Uterus (tissue), 2 donors: ENCODE results near the gene TCF4.

Experiments used
- CTCF ChIP-seq, 4 experiments: fragments of 200-600 bp in 2 of 4; fragments of 450-650 bp in 2 of 4; sonication (generic) in 2 of 4; IDR thresholded peaks; one replicate each; pipeline ENCODE4 v1.5.1; 2016 to 2019; ENCODE audit warnings: antibody characterized with exemption in 4 of 4, mild to moderate bottlenecking in 2 of 4, moderate library complexity in 1 of 4
- POLR2A ChIP-seq, 2 donors: fragments of 450-650 bp; IDR thresholded peaks; one replicate each; pipeline ENCODE4 v1.6.1; 2016; ENCODE audit warnings: antibody characterized with exemption in 2 of 2, mild to moderate bottlenecking in 1 of 2, moderate library complexity in 1 of 2

GRCh38 chr18:55534996-55535395 lies 53.0 kb downstream of the TCF4 start:
- no peak for TF ChIP-seq CTCF (IDR thresholded peaks at IDR 0.05)
- TF ChIP-seq POLR2A (IDR thresholded peaks at IDR 0.05) = no peak
